Measurements from ENCODE around the gene FITM2.
A peak's percentile ranks its signal among the peaks of the same experiment; 100 is the strongest.

GRCh38 chr20:44271915-44272663 is 38.9 kb downstream of the FITM2 start:
- TF ChIP-seq, protein P1, sequence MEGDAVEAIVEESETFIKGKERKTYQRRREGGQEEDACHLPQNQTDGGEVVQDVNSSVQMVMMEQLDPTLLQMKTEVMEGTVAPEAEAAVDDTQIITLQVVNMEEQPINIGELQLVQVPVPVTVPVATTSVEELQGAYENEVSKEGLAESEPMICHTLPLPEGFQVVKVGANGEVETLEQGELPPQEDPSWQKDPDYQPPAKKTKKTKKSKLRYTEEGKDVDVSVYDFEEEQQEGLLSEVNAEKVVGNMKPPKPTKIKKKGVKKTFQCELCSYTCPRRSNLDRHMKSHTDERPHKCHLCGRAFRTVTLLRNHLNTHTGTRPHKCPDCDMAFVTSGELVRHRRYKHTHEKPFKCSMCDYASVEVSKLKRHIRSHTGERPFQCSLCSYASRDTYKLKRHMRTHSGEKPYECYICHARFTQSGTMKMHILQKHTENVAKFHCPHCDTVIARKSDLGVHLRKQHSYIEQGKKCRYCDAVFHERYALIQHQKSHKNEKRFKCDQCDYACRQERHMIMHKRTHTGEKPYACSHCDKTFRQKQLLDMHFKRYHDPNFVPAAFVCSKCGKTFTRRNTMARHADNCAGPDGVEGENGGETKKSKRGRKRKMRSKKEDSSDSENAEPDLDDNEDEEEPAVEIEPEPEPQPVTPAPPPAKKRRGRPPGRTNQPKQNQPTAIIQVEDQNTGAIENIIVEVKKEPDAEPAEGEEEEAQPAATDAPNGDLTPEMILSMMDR (IDR thresholded peaks at IDR 0.05; ENCODE audit: poor library complexity): peak; percentile 16
- no peak for TF ChIP-seq EZH2phosphoT487 (IDR thresholded peaks at IDR 0.05; ENCODE audit: low read depth, severe bottlenecking, unreplicated experiment)
- no peak for TF ChIP-seq EZH2 (IDR thresholded peaks at IDR 0.05; ENCODE audit: borderline replicate concordance)

Data from hepatocyte (in vitro differentiated cells).